GM19043 (cell line): ENCODE results near the gene IMMP1L.

ENCODE experiments used
- ATAC-seq: cut with Tn5 transposase; IDR thresholded peaks from one replicate; pipeline ENCODE4 v1.9.1; 2021; ENCODE audit warnings: low read depth; ENCODE audit not compliant: unreplicated experiment

IMMP1L gene

GRCh38 chr11:31404614-31405013 is 104.8 kb downstream of the IMMP1L start:
- ATAC-seq = no peak

- no peak for ATAC-seq
These were observed 112.1 kb downstream of the IMMP1L start for GRCh38 chr11:31397239-31397834.

GRCh38 chr11:31387379-31387778 is 122.0 kb downstream of the IMMP1L start:
- no peak for ATAC-seq

- ATAC-seq = no peak
These were observed 126.3 kb downstream of the IMMP1L start for GRCh38 chr11:31383116-31383515.
